NCI-H1417 (cell line): ENCODE data around the gene DDAH1.
"Not testable (repeated sequence)": the region's sequence is repeated elsewhere in the genome, so short reads cannot be mapped to it uniquely, and the experiment has no call there.

ENCODE experiments used
- DNase-seq, 3 experiments: peaks; one replicate each; lab custom pipeline; 2025; lab: John Stamatoyannopoulos, UW

Gene DDAH1

DNA sequence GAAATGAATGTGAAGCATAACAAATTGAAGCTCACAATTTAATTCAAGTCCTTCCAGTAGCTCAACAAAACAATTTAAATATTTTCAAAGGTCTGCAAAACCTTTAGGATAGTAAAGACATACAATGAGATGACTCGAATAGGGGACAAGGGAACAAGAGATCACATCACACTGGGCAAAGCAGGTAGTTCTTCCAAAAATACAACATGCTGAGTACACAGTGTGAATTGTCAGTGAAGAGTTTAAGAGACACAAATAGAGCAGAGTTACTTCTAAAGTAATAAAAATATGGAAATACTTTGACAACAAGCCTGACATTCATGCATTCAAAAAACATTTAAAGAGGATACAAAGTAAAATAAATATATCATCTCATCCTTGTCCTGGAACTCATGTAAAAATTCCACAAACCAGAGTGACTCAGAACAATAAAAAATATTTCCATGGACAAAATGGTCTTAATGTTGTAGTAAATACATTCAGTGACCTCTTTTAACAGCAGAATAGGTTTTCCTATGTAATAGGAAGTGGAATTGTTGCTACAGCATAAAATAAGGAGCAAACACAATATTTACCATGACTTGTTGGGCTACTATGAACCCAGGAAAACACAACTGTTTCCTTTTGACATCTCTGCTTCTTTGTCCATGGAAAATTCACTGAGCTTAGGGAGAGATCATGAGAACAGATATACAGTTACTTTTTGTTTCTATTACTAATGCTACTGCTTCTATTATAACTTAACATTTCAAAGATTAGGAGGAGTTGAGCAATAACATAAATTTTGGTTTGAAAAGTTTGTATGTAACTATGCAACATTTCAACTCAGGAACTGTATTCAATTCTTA is 104.9 kb downstream of the DDAH1 start:
- DNase-seq: no peak

- no peak for DNase-seq
These were observed 106.1 kb downstream of the DDAH1 start for GRCh38 chr1:85358702-85359438.

GRCh38 chr1:85357817-85358216 is 107.1 kb downstream of the DDAH1 start:
- no peak for DNase-seq

GRCh38 chr1:85356130-85356529 is 108.8 kb downstream of the DDAH1 start:
- DNase-seq: peak in 1 of 3 experiments; percentile 31

- DNase-seq: no peak
These were observed 112.9 kb downstream of the DDAH1 start for GRCh38 chr1:85352055-85352454.

DNA sequence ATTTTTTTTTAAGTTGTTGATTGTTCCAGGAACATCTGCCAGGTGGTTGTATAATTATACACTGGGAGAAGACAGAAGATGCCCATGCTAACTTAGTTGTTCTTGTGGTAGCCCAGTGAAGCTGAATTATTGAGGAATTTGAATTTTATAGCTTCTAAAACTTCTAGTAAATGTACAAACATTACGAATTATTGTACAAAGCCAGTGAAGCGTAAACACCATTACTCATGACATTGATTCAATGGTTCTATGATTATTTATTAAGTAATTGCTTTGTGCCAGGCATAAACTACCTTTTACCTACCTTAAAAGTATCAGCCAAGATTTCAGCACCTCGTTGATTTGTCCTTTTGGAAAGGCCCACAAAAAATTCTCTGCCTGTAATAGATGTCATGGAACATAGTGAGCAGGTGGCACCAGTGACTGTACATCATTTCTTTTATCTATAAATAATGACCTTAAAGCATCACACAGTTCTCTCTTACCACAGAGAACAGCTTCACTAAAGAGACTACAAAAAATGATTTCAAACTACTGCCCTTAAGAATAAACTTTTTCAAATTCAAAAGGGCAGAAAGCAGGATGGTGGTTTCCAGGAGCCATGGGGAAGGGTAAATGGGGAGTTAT is 113.6 kb downstream of the DDAH1 start:
- peak in 1 of 3 experiments; percentile 11 for DNase-seq

- no peak for DNase-seq
These were observed 115.7 kb downstream of the DDAH1 start for GRCh38 chr1:85349224-85349623.

DNA sequence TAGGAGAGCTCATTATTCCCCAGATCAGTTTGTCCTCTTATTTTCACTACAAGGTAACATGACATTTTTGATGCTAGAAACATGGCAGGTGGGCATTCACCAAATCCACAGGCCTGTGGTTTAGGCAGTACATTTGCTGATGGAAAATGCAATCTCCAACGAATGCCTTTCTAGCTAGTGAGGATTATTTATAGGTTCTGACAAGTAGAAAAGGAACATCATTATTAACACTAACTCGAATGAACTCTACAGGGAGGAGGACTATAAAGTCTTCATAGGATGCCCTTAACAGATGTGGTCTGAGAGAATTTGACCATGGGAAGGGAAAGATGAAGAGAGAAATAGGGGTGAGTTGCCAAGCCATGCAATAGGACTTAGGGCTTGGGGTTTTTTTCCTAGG is 117.1 kb downstream of the DDAH1 start:
- DNase-seq: no peak

DNA sequence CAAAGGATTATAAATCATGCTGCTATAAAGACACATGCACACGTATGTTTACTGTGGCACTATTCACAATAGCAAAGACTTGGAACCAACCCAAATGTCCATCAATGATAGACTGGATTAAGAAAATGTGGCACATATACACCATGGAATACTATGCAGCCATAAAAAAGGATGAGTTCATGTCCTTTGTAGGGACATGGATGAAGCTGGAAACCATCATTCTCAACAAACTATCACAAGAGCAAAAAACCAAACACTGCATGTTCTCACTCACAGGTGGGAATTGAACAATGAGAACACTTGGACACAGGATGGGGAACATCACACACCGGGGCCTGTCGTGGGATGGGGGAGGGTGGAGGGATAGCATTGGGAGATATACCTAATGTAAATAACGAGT is 117.7 kb downstream of the DDAH1 start:
- DNase-seq: not testable (repeated sequence)

- peak in 1 of 3 experiments; percentile 4 for DNase-seq
These were observed 120.7 kb downstream of the DDAH1 start for GRCh38 chr1:85344256-85344694.

DNA sequence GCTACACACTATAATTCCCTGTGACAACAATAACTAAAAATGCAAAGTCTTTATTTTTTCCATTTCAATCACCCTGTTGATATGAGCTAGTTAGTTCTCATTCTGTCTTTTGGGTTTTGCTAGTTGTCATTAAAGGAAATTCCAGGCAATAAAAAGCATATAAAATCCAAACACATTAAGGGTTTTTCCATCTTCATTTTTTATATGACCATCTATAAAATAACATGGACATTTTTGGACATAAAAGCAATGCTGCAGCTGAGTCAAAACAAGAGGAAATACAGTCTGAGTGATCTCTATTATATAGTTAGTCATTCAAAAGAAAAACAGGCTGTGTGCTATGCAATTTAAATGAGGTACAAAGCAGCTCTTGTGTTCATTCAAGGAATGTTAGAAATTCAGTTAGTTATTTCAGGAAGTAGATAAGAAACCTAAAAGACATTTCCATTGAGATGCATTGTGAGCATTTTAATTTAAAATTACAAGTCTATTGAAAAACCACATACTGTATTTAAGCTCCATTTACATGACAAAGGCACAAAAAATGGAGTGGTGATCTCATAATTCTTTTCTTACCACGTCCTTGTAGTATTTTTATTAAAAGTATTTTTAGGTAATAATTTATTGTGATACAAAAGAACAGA is 121.2 kb downstream of the DDAH1 start:
- DNase-seq: no peak

DNA sequence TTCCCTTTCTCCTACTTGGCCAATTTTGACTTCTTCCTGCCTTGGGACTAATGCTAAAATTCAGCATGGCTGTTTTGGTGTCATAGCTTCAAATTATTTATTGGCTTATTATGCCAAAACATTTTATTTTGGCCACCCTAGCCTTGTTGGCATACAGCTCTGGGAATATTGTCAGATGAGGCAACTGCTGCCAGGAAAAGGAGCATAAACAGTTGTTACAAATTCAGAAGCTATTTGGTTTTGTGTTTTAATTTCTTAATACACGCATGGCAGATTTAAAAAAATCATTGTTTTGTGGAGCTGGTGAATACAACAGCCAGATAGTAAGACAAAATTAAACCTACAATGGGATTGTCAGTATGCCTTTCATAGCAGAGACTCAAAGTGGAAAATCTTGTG is 121.7 kb downstream of the DDAH1 start:
- DNase-seq: no peak

- DNase-seq: no peak
These were observed 122.8 kb downstream of the DDAH1 start for GRCh38 chr1:85342207-85342606.

GRCh38 chr1:85340427-85340826 is 124.5 kb downstream of the DDAH1 start:
- no peak for DNase-seq

- DNase-seq: no peak
These were observed 125.1 kb downstream of the DDAH1 start for GRCh38 chr1:85339656-85340399.

GRCh38 chr1:85339089-85339488 is 125.9 kb downstream of the DDAH1 start:
- no peak for DNase-seq

- DNase-seq: no peak
These were observed 130.0 kb downstream of the DDAH1 start for GRCh38 chr1:85334962-85335361.

DNA sequence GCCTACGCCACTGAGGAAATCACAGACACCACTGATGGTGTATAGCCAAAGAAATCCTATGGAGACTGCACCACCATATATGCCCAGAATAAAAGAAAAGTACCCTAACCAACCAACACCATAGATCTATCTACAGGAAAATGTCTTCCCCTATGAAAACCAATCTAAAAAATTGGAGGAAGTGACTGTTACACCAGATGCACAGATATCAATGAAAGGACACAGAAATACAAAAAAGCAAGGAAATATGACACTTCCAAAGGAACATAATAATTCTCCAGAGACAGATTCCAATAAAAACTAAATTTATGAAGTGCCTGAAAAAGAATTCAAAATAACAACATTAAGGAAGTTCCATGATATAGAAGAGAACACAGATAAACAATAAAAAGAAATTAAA is 131.8 kb downstream of the DDAH1 start:
- DNase-seq: no peak

DNA sequence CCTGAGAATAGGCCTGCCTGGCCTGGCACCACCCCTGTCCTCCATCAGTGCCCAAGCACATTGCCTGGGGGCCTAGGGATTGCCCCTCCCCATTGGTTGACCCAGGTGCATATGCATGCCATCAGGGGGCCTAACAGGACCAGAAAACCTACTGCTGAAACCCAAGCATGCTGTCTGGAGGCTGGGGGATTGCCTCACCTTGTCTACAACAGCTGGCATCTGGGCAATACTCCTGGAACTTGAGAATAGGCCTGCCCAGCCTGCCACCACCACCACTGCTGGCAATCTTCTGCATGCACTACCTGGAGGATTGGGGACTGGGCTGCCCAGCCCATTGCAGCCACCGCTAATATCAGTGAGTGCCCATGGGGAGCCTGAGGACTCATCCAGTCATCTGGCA is 132.4 kb downstream of the DDAH1 start:
- DNase-seq: no peak

GRCh38 chr1:85330711-85331290 is 134.2 kb downstream of the DDAH1 start:
- DNase-seq: no peak

- no peak for DNase-seq
These were observed 134.7 kb downstream of the DDAH1 start for GRCh38 chr1:85330214-85330631.
